ENCODE data around the gene NFAT5.

Gene NFAT5

GRCh38 chr16:69741519-69741918 lies 175.8 kb downstream of the NFAT5 start:
- Histone ChIP-seq H3K4me3 (ENCODE audit: low read length) (no peak overlapping the region), H3K9ac (ENCODE audit: low read length) (no peak overlapping the region), H3K4me1 (ENCODE audit: low read length) (no peaks in the 10 kb centered on the region), H3K9me3 (ENCODE audit: insufficient read depth, low read length) (no peaks in the 10 kb centered on the region), H3K27ac (ENCODE audit: low read length) (no peak overlapping the region), H3K36me3 (replicated peaks; ENCODE audit: low read depth, low read length) (peaks cover 56% of the 10 kb centered on the region), H3K27me3 (ENCODE audit: low read depth, low read length) (no peaks in the 10 kb centered on the region), H3K4me2 (ENCODE audit: low read length) (no peak overlapping the region), H2AFZ (ENCODE audit: low read depth, low read length) (no peak overlapping the region), H3K79me2 (ENCODE audit: low read length) (peaks cover 17% of the 10 kb centered on the region; the same call in 1 of the 2 replicates), H4K20me1 (ENCODE audit: insufficient read depth, low read length) (0 out of 2 replicates have a peak, but pooled peaks cover 6% of the 10 kb centered on the region)
- TF ChIP-seq EZH2phosphoT487 (IDR thresholded peaks at IDR 0.05; ENCODE audit: low read depth): no peak
- TF ChIP-seq CTCF (IDR thresholded peaks at IDR 0.05; ENCODE audit: low read depth, low read length): no peak

GRCh38 chr16:69741951-69742904 lies 176.5 kb downstream of the NFAT5 start:
- Histone ChIP-seq H3K4me3 (ENCODE audit: low read length) (no peak overlapping the region), H2AFZ (ENCODE audit: low read depth, low read length) (no peak overlapping the region)

GRCh38 chr16:69744363-69745231 lies 178.8 kb downstream of the NFAT5 start:
- no peak overlapping the region for H3K4me2 ChIP-seq (ENCODE audit: low read length)
- no peak for TF ChIP-seq EZH2phosphoT487 (IDR thresholded peaks at IDR 0.05; ENCODE audit: low read depth)
- TF ChIP-seq CTCF (IDR thresholded peaks at IDR 0.05; ENCODE audit: low read depth, low read length): no peak
- H3K4me3 ChIP-seq (ENCODE audit: low read length): no peak overlapping the region
- no peaks in the 10 kb centered on the region for H3K9me3 ChIP-seq (ENCODE audit: insufficient read depth, low read length)
- no peaks in the 10 kb centered on the region for H3K4me1 ChIP-seq (ENCODE audit: low read length)
- 0 out of 2 replicates have a peak, but pooled peaks cover 6% of the 10 kb centered on the region for H4K20me1 ChIP-seq (ENCODE audit: insufficient read depth, low read length)
- H3K79me2 ChIP-seq (ENCODE audit: low read length): peaks cover 37% of the 10 kb centered on the region; the same call in 1 of the 2 replicates
- peaks cover 75% of the 10 kb centered on the region for H3K36me3 ChIP-seq (replicated peaks; ENCODE audit: low read depth, low read length)
- no peak overlapping the region for H3K9ac ChIP-seq (ENCODE audit: low read length)
- H3K27ac ChIP-seq (ENCODE audit: low read length): no peak overlapping the region
- H2AFZ ChIP-seq (ENCODE audit: low read depth, low read length): no peak overlapping the region
- H3K27me3 ChIP-seq (ENCODE audit: low read depth, low read length): no peaks in the 10 kb centered on the region

More at GRCh38 chr16:69741951-69742904, 176.5 kb downstream of the NFAT5 start:
- H3K79me2 ChIP-seq (ENCODE audit: low read length): peaks cover 18% of the 10 kb centered on the region; the same call in 1 of the 2 replicates
- H3K4me1 ChIP-seq (ENCODE audit: low read length): no peaks in the 10 kb centered on the region
- peaks cover 57% of the 10 kb centered on the region for H3K36me3 ChIP-seq (replicated peaks; ENCODE audit: low read depth, low read length)
- no peaks in the 10 kb centered on the region for H3K27me3 ChIP-seq (ENCODE audit: low read depth, low read length)
- H3K27ac ChIP-seq (ENCODE audit: low read length): no peak overlapping the region
- H3K4me2 ChIP-seq (ENCODE audit: low read length): no peak overlapping the region
- no peak for TF ChIP-seq CTCF (IDR thresholded peaks at IDR 0.05; ENCODE audit: low read depth, low read length)
- no peak for TF ChIP-seq EZH2phosphoT487 (IDR thresholded peaks at IDR 0.05; ENCODE audit: low read depth)
- no peak overlapping the region for H3K9ac ChIP-seq (ENCODE audit: low read length)
- H4K20me1 ChIP-seq (ENCODE audit: insufficient read depth, low read length): 0 out of 2 replicates have a peak, but pooled peaks cover 6% of the 10 kb centered on the region
- H3K9me3 ChIP-seq (ENCODE audit: insufficient read depth, low read length): no peaks in the 10 kb centered on the region
